OCI-LY1 (cell line): ENCODE results near the gene CHN2.

Experiments used
- H2AFZ ChIP-seq: fragments of 200-600 bp; sonication (generic), shearing (Covaris generic); 2 replicates; pipeline ENCODE4 v1.6.0; 2014; ENCODE audit warnings: antibody characterized with exemption, mild to moderate bottlenecking, low read length
- H3F3A ChIP-seq: fragments of 200-600 bp; sonication (generic), shearing (Covaris generic); 2 replicates; pipeline ENCODE4 v1.6.0; 2014; ENCODE audit warnings: mild to moderate bottlenecking, antibody characterized with exemption, low read length, moderate library complexity; ENCODE audit not compliant: insufficient read depth
- H3K27ac ChIP-seq: fragments of 200-600 bp; sonication (generic); 2 replicates; pipeline ENCODE4 v1.5.1; 2014; ENCODE audit warnings: low read length, mixed run types, mild to moderate bottlenecking, low read depth; ENCODE audit not compliant: poor library complexity, severe bottlenecking
- H3K27me3 ChIP-seq: fragments of 200-600 bp; sonication (generic); 2 replicates; pipeline ENCODE4 v1.6.0; 2014; ENCODE audit warnings: antibody characterized with exemption, mild to moderate bottlenecking, low read length, moderate library complexity; ENCODE audit not compliant: insufficient read depth
- H3K36me3 ChIP-seq: fragments of 200-600 bp; sonication (generic); 2 replicates; pipeline ENCODE4 v1.6.1; 2014; ENCODE audit warnings: mild to moderate bottlenecking, antibody characterized with exemption, low read length, moderate library complexity, mixed read lengths; ENCODE audit not compliant: insufficient read depth
- H3K4me1 ChIP-seq: fragments of 200-600 bp; sonication (generic); 2 replicates; pipeline ENCODE4 v1.5.1; 2014; ENCODE audit warnings: mild to moderate bottlenecking, low read length, moderate library complexity; ENCODE audit not compliant: insufficient read depth, severe bottlenecking
- H3K4me2 ChIP-seq: fragments of 200-600 bp; sonication (generic), shearing (Covaris generic); 2 replicates; pipeline ENCODE4 v1.6.1; 2014; ENCODE audit warnings: low read length
- H3K4me3 ChIP-seq: fragments of 200-600 bp; sonication (generic); 2 replicates; pipeline ENCODE4 v1.5.1; 2014; ENCODE audit warnings: low read length, low read depth, mild to moderate bottlenecking, mixed read lengths; ENCODE audit not compliant: poor library complexity, severe bottlenecking
- H3K79me2 ChIP-seq: fragments of 200-600 bp; shearing (Covaris generic); 2 replicates; pipeline ENCODE4 v1.6.1; 2016; ENCODE audit warnings: mixed run types, low read length, mixed read lengths; ENCODE audit not compliant: insufficient read depth
- H3K9ac ChIP-seq: fragments of 200-600 bp; sonication (generic), shearing (Covaris generic); 2 replicates; pipeline ENCODE4 v1.6.1; 2014; ENCODE audit warnings: mild to moderate bottlenecking, low read length, mixed read lengths
- H3K9me2 ChIP-seq: fragments of 200-600 bp; sonication (generic), shearing (Covaris generic); 2 replicates; pipeline ENCODE4 v1.6.1; 2014; ENCODE audit warnings: low read depth, mild to moderate bottlenecking, low read length, mixed read lengths
- H3K9me3 ChIP-seq: fragments of 200-600 bp; shearing (Covaris generic); 2 replicates; pipeline ENCODE4 v1.6.1; 2014; ENCODE audit warnings: low read length, mixed read lengths
- H4K20me1 ChIP-seq: fragments of 200-600 bp; sonication (generic), shearing (Covaris generic); 2 replicates; pipeline ENCODE4 v1.6.0; 2016; ENCODE audit warnings: mild to moderate bottlenecking, low read length; ENCODE audit not compliant: insufficient read depth
- CTCF ChIP-seq: fragments of 200-600 bp; sonication (generic), shearing (Covaris generic); IDR thresholded peaks from 2 replicates; pipeline ENCODE4 v1.5.1; 2017; ENCODE audit warnings: mild to moderate bottlenecking, antibody characterized with exemption, low read length, moderate library complexity, mixed read lengths
- EZH2 ChIP-seq: fragments of 200-600 bp; sonication (generic), shearing (Covaris generic); IDR thresholded peaks from 2 replicates; pipeline ENCODE4 v1.8.0; 2017; ENCODE audit warnings: borderline replicate concordance, mixed run types, mild to moderate bottlenecking, antibody characterized with exemption, low read length, moderate library complexity, mixed read lengths

The CHN2 gene

GRCh38 chr7:29236071-29236580, 41.6 kb downstream of the CHN2 start:
- TF ChIP-seq CTCF (no peak), EZH2 (no peak)
- Histone ChIP-seq H3K4me3 (no peak overlapping the region), H3K9me2 (no peaks in the 10 kb centered on the region), H2AFZ (no peak overlapping the region), H3K27me3 (no peaks in the 10 kb centered on the region), H3F3A (no peaks in the 10 kb centered on the region), H3K79me2 (no peaks in the 10 kb centered on the region), H3K9ac (no peak overlapping the region), H3K27ac (no peak overlapping the region), H3K9me3 (no peaks in the 10 kb centered on the region), H3K36me3 (no peaks in the 10 kb centered on the region), H4K20me1 (no peaks in the 10 kb centered on the region), H3K4me1 (no peaks in the 10 kb centered on the region), H3K4me2 (no peak overlapping the region)

DNA sequence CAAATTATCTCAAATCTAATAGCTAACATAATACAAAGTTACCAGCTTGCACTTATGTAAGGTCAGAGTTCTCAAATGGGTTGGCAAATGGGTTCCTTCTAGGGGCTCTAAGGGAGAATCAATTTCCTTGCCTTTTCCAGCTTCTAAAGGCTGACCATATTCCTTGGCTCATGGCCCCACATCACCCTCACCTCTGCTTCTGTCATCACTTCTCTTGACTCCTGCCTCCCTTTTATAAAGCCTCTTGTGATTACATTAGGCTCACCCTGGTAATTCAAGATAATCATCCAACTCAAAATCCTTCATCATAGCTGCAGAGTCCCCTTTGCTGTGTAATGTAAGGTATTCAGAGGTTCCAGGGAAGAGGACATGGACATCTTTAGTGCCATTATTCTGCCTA, 42.1 kb downstream of the CHN2 start:
- H3K27ac ChIP-seq = no peak overlapping the region
- no peaks in the 10 kb centered on the region for H3K9me3 ChIP-seq
- H3K4me2 ChIP-seq = no peak overlapping the region
- H3F3A ChIP-seq = no peaks in the 10 kb centered on the region
- no peak for TF ChIP-seq CTCF
- TF ChIP-seq EZH2 = no peak
- no peak overlapping the region for H3K9ac ChIP-seq
- H2AFZ ChIP-seq = no peak overlapping the region
- H3K9me2 ChIP-seq = no peaks in the 10 kb centered on the region
- H4K20me1 ChIP-seq = no peaks in the 10 kb centered on the region
- H3K36me3 ChIP-seq = no peaks in the 10 kb centered on the region
- H3K27me3 ChIP-seq = no peaks in the 10 kb centered on the region
- no peaks in the 10 kb centered on the region for H3K79me2 ChIP-seq
- H3K4me1 ChIP-seq = no peaks in the 10 kb centered on the region
- no peak overlapping the region for H3K4me3 ChIP-seq

GRCh38 chr7:29237489-29237888, 42.9 kb downstream of the CHN2 start:
- no peak for TF ChIP-seq CTCF
- TF ChIP-seq EZH2 = no peak
- H3K4me3 ChIP-seq = no peak overlapping the region
- H3K4me2 ChIP-seq = no peak overlapping the region
- no peaks in the 10 kb centered on the region for H4K20me1 ChIP-seq
- no peaks in the 10 kb centered on the region for H3K9me3 ChIP-seq
- no peaks in the 10 kb centered on the region for H3K9me2 ChIP-seq
- H3K9ac ChIP-seq = no peak overlapping the region
- H3K27ac ChIP-seq = no peak overlapping the region
- no peaks in the 10 kb centered on the region for H3K79me2 ChIP-seq
- no peak overlapping the region for H2AFZ ChIP-seq
- H3K36me3 ChIP-seq = no peaks in the 10 kb centered on the region
- no peaks in the 10 kb centered on the region for H3K4me1 ChIP-seq
- no peaks in the 10 kb centered on the region for H3F3A ChIP-seq
- no peaks in the 10 kb centered on the region for H3K27me3 ChIP-seq
